Loucy (cell line): ENCODE data around the gene EPS8L3.

Experiments used
- H2AFZ ChIP-seq: fragments of 200-600 bp; sonication (generic); 2 replicates; pipeline ENCODE4 v1.6.0; 2016; ENCODE audit warnings: antibody characterized with exemption, mild to moderate bottlenecking, low read length, moderate library complexity
- H3F3A ChIP-seq: fragments of 200-600 bp; 2 replicates; pipeline ENCODE4 v1.6.0; 2016; ENCODE audit warnings: antibody characterized with exemption, low read depth, mild to moderate bottlenecking
- H3K27me3 ChIP-seq: fragments of 200-600 bp; sonication (generic); 2 replicates; pipeline ENCODE4 v1.6.1; 2014; ENCODE audit warnings: low read length, mild to moderate bottlenecking; ENCODE audit not compliant: insufficient read depth, poor library complexity, severe bottlenecking
- H3K36me3 ChIP-seq: fragments of 200-600 bp; sonication (generic); 2 replicates; pipeline ENCODE4 v1.6.1; 2016; ENCODE audit warnings: low read length; ENCODE audit not compliant: insufficient read depth
- H3K4me1 ChIP-seq: fragments of 200-600 bp; sonication (generic); 2 replicates; pipeline ENCODE4 v1.5.1; 2014; ENCODE audit warnings: low read length, mild to moderate bottlenecking; ENCODE audit not compliant: insufficient read depth, poor library complexity, severe bottlenecking
- H3K4me2 ChIP-seq: fragments of 200-600 bp; sonication (generic); 2 replicates; pipeline ENCODE4 v1.6.0; 2014; ENCODE audit warnings: antibody characterized with exemption, low read length, low read depth, mild to moderate bottlenecking; ENCODE audit not compliant: poor library complexity, severe bottlenecking
- H3K4me3 ChIP-seq: fragments of 200-600 bp; sonication (generic); 2 replicates; pipeline ENCODE4 v1.5.1; 2014; ENCODE audit warnings: low read length, mild to moderate bottlenecking, mixed read lengths; ENCODE audit not compliant: poor library complexity, severe bottlenecking
- H3K79me2 ChIP-seq: fragments of 200-600 bp; sonication (generic); 2 replicates; pipeline ENCODE4 v1.6.1; 2014; ENCODE audit warnings: low read length; ENCODE audit not compliant: insufficient read depth
- H3K9ac ChIP-seq: fragments of 200-600 bp; sonication (generic); 2 replicates; pipeline ENCODE4 v1.6.0; 2014; ENCODE audit warnings: mild to moderate bottlenecking, low read depth, low read length, moderate library complexity; ENCODE audit not compliant: poor library complexity, severe bottlenecking
- H3K9me2 ChIP-seq: fragments of 200-600 bp; sonication (generic); replicated peaks from 2 replicates; pipeline ENCODE4 v1.6.1; 2016; ENCODE audit warnings: low read depth, low read length, mixed read lengths
- H3K9me3 ChIP-seq: fragments of 200-600 bp; sonication (generic); 2 replicates; pipeline ENCODE4 v1.6.1; 2014; ENCODE audit warnings: mild to moderate bottlenecking, antibody characterized with exemption, low read length, low read depth; ENCODE audit not compliant: insufficient read depth
- H4K20me1 ChIP-seq: fragments of 200-600 bp; sonication (generic); 2 replicates; pipeline ENCODE4 v1.6.0; 2014; ENCODE audit warnings: antibody characterized with exemption, low read length, mild to moderate bottlenecking; ENCODE audit not compliant: insufficient read depth, poor library complexity, severe bottlenecking
- EZH2phosphoT487 ChIP-seq: fragments of 200-600 bp; IDR thresholded peaks from 2 replicates; pipeline ENCODE4 v1.6.1; 2018; ENCODE audit warnings: antibody characterized with exemption, mild to moderate bottlenecking, moderate library complexity, borderline replicate concordance
- TF ChIP-seq, protein P1 (sequence below): fragments of 200-600 bp; sonication (generic); conservative IDR thresholded peaks from 2 replicates; pipeline ENCODE4 v1.5.1; 2014; ENCODE audit warnings: mild to moderate bottlenecking, antibody characterized with exemption, low read length

EPS8L3 gene

DNA sequence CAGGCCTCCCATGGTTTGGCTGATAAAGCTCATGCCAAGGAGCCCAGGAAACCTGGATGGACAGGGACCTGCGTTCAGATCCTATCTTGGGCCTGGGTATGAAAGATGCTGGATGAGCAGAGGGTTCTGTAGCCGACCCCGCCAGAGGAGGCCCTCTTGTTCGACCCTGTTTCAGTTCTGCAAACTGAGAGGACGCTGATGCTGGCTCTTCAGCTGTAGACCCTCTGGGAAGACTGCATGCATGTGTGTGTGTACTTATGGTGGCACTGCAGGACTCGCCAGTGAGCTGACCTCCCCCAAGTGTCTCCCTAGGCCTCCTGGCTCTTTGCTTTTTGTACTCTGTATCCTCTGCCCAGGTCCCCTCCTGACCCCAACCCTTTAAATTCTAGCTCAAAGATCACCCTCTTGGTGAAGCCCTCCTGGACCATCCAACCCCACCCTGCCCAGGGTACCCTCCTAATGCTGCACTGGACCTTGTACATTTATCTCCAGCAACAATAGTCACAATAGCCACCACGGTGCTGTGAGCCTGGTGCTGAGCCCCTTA lies 1.6 kb downstream of the EPS8L3 start:
- Histone ChIP-seq H3K9me2 (no peaks in the 10 kb centered on the region), H3K9ac (no peak overlapping the region), H3F3A (no peaks in the 10 kb centered on the region), H3K27me3 (no peaks in the 10 kb centered on the region), H3K4me3 (no peak overlapping the region), H2AFZ (no peak overlapping the region), H3K79me2 (no peaks in the 10 kb centered on the region), H3K36me3 (no peaks in the 10 kb centered on the region), H4K20me1 (no peaks in the 10 kb centered on the region), H3K4me1 (peaks cover 17% of the 10 kb centered on the region), H3K9me3 (no peaks in the 10 kb centered on the region), H3K4me2 (no peak overlapping the region)
- TF ChIP-seq EZH2phosphoT487: no peak
- TF ChIP-seq, protein P1, sequence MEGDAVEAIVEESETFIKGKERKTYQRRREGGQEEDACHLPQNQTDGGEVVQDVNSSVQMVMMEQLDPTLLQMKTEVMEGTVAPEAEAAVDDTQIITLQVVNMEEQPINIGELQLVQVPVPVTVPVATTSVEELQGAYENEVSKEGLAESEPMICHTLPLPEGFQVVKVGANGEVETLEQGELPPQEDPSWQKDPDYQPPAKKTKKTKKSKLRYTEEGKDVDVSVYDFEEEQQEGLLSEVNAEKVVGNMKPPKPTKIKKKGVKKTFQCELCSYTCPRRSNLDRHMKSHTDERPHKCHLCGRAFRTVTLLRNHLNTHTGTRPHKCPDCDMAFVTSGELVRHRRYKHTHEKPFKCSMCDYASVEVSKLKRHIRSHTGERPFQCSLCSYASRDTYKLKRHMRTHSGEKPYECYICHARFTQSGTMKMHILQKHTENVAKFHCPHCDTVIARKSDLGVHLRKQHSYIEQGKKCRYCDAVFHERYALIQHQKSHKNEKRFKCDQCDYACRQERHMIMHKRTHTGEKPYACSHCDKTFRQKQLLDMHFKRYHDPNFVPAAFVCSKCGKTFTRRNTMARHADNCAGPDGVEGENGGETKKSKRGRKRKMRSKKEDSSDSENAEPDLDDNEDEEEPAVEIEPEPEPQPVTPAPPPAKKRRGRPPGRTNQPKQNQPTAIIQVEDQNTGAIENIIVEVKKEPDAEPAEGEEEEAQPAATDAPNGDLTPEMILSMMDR: no peak

- TF ChIP-seq, protein P1: no peak
- TF ChIP-seq EZH2phosphoT487: no peak
- H3K4me3 ChIP-seq: no peak overlapping the region
Measured at GRCh38 chr1:109761227-109762038, 2.3 kb downstream of the EPS8L3 start.

DNA sequence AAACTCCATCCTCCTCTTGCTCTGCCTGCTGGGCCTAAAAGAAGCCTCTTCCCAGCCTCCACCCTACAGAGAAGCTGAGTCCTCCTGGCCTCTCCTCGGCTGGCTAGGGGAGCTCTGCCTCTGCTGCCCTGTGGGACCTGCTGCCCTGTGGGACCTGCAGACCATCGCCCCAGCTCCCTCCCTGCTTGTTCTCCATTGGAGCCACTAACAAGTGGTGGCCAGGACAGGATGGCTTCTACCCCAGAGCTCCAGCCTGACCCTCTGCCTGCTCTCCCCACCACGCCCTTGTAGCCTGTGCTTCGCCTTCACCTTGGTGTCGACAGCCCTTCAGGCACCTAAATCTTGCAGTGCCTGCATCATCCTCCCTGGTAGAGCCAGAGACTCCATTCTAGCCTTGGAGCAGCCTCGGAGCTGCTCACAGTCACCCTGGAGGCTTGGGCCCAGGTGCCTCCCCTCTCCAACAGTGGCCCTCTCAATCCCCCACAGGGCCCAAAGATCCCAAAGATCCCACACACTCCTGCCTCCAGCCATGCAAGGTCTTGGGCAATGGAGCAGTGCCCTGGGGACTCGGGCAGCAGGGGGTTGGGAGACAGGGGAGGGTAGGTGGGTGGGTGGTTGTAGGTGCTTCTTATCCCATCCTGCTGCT lies 3.0 kb downstream of the EPS8L3 start:
- no peak overlapping the region for H3K9ac ChIP-seq
- TF ChIP-seq, protein P1: no peak
- TF ChIP-seq EZH2phosphoT487: no peak
- H3K4me3 ChIP-seq: no peak overlapping the region
- no peak overlapping the region for H3K4me2 ChIP-seq
- H3K27me3 ChIP-seq: no peaks in the 10 kb centered on the region
- no peaks in the 10 kb centered on the region for H3K79me2 ChIP-seq
- H3K9me3 ChIP-seq: no peaks in the 10 kb centered on the region
- H3K4me1 ChIP-seq: peaks cover 17% of the 10 kb centered on the region
- no peaks in the 10 kb centered on the region for H3F3A ChIP-seq
- H4K20me1 ChIP-seq: no peaks in the 10 kb centered on the region
- no peaks in the 10 kb centered on the region for H3K36me3 ChIP-seq
- H2AFZ ChIP-seq: no peak overlapping the region
- no peaks in the 10 kb centered on the region for H3K9me2 ChIP-seq

More at GRCh38 chr1:109761227-109762038, 2.3 kb downstream of the EPS8L3 start:
- Histone ChIP-seq H3K9me3 (no peaks in the 10 kb centered on the region), H3K9me2 (no peaks in the 10 kb centered on the region), H3K4me2 (no peak overlapping the region), H4K20me1 (no peaks in the 10 kb centered on the region), H3K79me2 (no peaks in the 10 kb centered on the region), H3K36me3 (no peaks in the 10 kb centered on the region), H3F3A (no peaks in the 10 kb centered on the region), H3K9ac (no peak overlapping the region), H3K4me1 (peaks cover 17% of the 10 kb centered on the region), H3K27me3 (no peaks in the 10 kb centered on the region), H2AFZ (no peak overlapping the region)
